ENCODE data around the gene HLA-DMA.

GRCh38 chr6:32933661-32934085, 19.2 kb downstream of the HLA-DMA start:
- TF ChIP-seq CTCF (IDR thresholded peaks at IDR 0.05; ENCODE audit: insufficient read depth, low read length, poor library complexity, severe bottlenecking) = peak; percentile 99
- no peak for TF ChIP-seq EZH2phosphoT487 (conservative IDR thresholded peaks at IDR 0.05; ENCODE audit: low read length)

Data from SU-DHL-6 (cell line).